ENCODE data around the gene ARHGEF7. TPM values are rescaled to one million over a fixed set of nuclear protein-coding genes. Genes with fewer than 3 reads are reported as not detected.

The ARHGEF7 gene
- polyA plus RNA-seq, 1 experiment, result 32.0 TPM

DNA sequence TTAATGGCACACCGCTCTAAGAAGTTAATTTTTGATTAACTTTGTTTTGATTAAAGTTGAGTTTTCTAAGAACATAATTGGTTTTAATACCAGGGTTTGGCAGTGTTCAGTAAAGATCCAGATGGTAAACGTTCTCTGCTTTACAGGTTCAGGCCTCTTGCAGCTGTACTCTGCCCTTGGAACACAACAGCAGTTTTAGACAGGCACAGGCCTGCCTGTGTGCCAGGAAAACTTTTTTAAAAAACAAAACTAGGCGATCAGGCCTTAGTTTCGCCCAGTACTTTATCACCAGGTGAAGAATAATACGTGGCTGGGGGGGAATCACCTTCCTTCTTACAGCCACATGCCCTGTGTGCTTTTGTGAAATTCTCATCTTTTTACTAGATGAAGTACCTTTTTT is 167.3 kb downstream of the ARHGEF7 start:
- TF ChIP-seq CTCF (IDR thresholded peaks at IDR 0.05; ENCODE audit: insufficient read depth, low read depth, low read length), result no peak
- no peak overlapping the region for H3K4me3 ChIP-seq (ENCODE audit: low read depth, low read length)
- ChIA-PET POLR2A (no interaction called here), CTCF (interaction anchor here (2.1 to 2.6 kb wide), 2 partner anchors 11 to 215 kb away, joined by 7 to 9 read pairs; no protein-coding TSS in a partner anchor)
- peaks cover 42% of the 10 kb centered on the region for H3K36me3 ChIP-seq (ENCODE audit: control insufficient read depth, insufficient read depth, low read length)
- H3K27me3 ChIP-seq (ENCODE audit: control insufficient read depth, insufficient read depth, low read length), result no peaks in the 10 kb centered on the region
- DNase-seq (ENCODE audit: low read depth), result no peak

DNA sequence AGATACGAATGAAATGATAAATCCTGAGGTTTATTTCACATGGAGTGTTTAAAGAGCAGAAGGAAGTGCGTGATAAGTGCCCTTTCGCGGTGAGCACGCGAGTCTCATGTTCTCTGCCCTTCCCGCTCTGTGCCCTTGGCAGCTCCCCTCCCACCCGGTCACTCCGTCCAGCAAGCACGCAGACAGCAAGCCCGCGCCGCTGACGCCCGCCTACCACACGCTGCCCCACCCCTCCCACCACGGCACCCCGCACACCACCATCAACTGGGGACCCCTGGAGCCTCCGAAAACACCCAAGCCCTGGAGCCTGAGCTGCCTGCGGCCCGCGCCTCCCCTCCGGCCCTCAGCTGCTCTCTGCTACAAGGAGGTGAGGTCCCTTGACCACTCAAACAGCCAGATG is 167.9 kb downstream of the ARHGEF7 start:
- Histone ChIP-seq H3K36me3 (ENCODE audit: control insufficient read depth, insufficient read depth, low read length) (peaks cover 44% of the 10 kb centered on the region), H3K27me3 (ENCODE audit: control insufficient read depth, insufficient read depth, low read length) (no peaks in the 10 kb centered on the region), H3K4me3 (ENCODE audit: low read depth, low read length) (no peak overlapping the region)
- ChIA-PET POLR2A (no interaction called here), CTCF (interaction anchor here (2.1 to 2.6 kb wide), 2 partner anchors 11 to 215 kb away, joined by 7 to 9 read pairs; no protein-coding TSS in a partner anchor)
- no peak for TF ChIP-seq CTCF (IDR thresholded peaks at IDR 0.05; ENCODE audit: insufficient read depth, low read depth, low read length)
- DNase-seq (ENCODE audit: low read depth), result no peak

- POLR2A ChIA-PET, result no interaction called here
- DNase-seq (ENCODE audit: low read depth), result no peak
- H3K36me3 ChIP-seq (ENCODE audit: control insufficient read depth, insufficient read depth, low read length), result peaks cover 46% of the 10 kb centered on the region
Observed at GRCh38 chr13:111283457-111283856, 168.3 kb downstream of the ARHGEF7 start.

GRCh38 chr13:111283991-111284390 is 168.9 kb downstream of the ARHGEF7 start:
- ChIA-PET CTCF (no interaction called here), POLR2A (no interaction called here)
- Histone ChIP-seq H3K36me3 (ENCODE audit: control insufficient read depth, insufficient read depth, low read length) (peaks cover 46% of the 10 kb centered on the region), H3K4me3 (ENCODE audit: low read depth, low read length) (no peak overlapping the region), H3K27me3 (ENCODE audit: control insufficient read depth, insufficient read depth, low read length) (no peaks in the 10 kb centered on the region)
- no peak for TF ChIP-seq CTCF (IDR thresholded peaks at IDR 0.05; ENCODE audit: insufficient read depth, low read depth, low read length)
- DNase-seq (ENCODE audit: low read depth), result no peak

More at GRCh38 chr13:111283457-111283856, 168.3 kb downstream of the ARHGEF7 start:
- no peak overlapping the region for H3K4me3 ChIP-seq (ENCODE audit: low read depth, low read length)
- CTCF ChIA-PET, result no interaction called here
- TF ChIP-seq CTCF (IDR thresholded peaks at IDR 0.05; ENCODE audit: insufficient read depth, low read depth, low read length), result no peak
- H3K27me3 ChIP-seq (ENCODE audit: control insufficient read depth, insufficient read depth, low read length), result no peaks in the 10 kb centered on the region

DNA sequence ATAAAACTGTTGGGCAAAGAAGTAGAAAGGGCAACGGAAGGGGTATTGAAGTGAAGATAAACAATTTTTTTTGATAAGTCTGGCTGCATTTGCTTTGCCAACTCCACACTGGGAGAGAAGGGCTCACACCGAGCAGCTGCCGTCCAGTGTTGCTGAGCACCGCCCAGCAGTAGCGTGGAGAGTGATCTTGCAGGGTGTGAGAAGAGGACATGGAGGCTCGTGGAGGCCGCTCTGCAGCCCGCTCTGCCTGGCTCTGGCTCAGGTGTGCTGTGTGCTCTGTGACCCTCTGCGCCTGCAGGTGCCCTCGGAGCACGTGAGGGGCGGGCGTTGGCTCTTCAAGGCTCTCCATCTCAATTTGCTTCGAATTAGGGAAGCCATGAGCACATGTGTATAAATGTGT is 169.5 kb downstream of the ARHGEF7 start:
- no peak for TF ChIP-seq CTCF (IDR thresholded peaks at IDR 0.05; ENCODE audit: insufficient read depth, low read depth, low read length)
- H3K4me3 ChIP-seq (ENCODE audit: low read depth, low read length), result no peak overlapping the region
- H3K27me3 ChIP-seq (ENCODE audit: control insufficient read depth, insufficient read depth, low read length), result no peaks in the 10 kb centered on the region
- no peak for DNase-seq (ENCODE audit: low read depth)
- H3K36me3 ChIP-seq (ENCODE audit: control insufficient read depth, insufficient read depth, low read length), result peaks cover 41% of the 10 kb centered on the region
- POLR2A ChIA-PET, result no interaction called here
- CTCF ChIA-PET, result interaction anchor here (1.1 to 3.4 kb wide), 4 partner anchors 12 to 216 kb away, joined by 3 to 13 read pairs (median 7); no protein-coding TSS in a partner anchor

Measured in BJ (cell line).